ENCODE data around the gene REEP2.

Gene REEP2

DNA sequence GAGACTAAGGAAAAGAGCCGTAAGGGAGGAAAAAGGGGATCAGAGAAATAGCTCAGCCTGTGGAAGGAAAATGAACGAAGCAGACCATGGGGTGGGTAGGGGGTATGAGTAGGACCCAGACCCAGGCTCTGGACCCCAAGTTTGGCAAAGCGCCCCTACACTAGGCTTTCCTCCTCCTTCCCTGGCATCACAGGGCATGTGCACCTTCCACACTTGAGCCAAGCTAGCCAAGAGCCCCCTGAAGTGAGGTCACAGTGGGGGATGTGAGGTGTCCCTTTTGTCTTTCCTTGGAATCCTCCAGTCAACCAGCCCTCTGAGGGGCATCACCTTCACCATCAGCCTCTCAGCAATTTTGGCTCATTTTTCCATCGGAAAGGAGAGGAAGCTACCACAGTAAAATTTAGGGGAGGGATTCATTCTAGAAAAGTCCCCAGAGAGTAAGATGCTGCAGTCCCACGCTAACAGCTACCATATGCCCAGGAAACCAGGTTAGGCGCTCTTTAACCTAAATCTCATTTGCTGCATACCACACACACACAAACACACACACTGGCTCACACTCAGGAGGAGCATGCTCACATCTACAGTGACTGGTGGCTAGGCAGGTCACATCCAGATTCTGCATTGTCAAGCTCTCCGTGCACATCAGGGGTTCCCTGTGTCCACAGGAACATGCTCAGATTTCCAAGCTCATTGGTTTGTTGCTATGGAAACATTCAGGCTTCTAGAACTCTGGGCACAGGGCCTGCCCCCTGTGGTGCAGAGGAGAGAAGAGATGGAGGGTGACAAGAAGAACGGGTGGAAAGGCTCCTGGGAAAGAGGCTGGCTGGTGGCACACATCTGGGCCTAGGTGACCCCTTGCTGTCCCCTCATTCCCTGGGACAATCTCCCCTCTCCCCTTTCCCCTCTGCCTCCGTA, 9.9 kb downstream of the REEP2 start:
- DNase-seq (ENCODE audit: low spot score) = no peak

DNA sequence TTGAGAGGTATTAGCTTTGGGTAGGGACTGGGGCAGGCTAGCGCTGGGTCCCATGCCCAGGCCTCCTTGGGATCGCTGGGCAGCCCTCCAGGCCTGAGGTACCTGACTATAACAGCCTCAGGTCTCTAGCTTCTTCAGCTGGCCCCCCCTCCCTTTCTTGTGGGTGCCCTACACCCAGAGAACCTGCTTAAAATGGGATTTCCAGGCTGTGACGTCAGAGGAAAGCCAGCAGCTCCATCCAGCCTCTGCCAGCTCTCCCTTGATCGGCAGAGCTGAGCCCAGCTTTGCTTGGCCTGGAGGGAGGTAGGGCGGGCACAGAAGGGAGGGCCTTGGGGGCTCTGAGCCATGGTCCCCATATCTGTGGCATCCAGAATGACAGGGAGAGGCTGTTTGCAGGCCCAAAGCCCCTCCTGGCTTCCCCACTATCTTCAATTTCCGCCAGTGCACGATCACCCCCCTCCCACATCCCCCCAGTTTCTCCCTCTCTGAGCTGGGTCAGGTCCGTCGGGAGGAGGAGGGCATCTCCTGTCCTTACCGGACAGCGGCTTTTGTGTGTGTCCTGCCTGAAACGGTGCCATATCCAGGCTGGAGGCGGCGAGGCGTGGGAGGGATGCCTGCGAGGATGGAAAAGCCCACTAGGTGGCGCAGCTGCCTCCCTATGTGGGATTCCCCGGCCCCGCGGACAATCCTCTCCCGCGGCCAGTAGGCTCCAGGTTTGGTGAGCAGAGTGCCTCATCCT, 10.8 kb downstream of the REEP2 start:
- DNase-seq (ENCODE audit: low spot score) = peak; percentile 72

DNA sequence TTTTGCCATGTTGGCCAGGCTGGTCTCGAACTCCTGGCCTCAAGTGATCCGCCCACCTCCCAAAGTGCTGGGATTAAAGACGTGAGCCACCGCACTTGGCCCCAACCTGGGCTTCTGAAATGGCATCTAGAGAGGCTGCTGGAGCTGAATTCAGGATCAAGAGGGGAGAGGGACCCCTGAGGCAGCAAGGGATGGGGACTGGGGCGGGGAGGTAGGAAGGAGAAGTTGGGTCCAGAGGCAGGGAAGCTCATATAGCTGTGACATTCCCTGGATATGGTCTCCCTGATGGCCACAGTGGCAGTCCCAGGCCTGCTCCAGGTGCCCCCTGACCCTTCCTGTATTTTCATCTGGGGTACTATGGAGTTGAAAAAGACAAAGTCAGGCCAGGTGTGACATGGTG, 12.1 kb downstream of the REEP2 start:
- DNase-seq (ENCODE audit: low spot score) = no peak

DNA sequence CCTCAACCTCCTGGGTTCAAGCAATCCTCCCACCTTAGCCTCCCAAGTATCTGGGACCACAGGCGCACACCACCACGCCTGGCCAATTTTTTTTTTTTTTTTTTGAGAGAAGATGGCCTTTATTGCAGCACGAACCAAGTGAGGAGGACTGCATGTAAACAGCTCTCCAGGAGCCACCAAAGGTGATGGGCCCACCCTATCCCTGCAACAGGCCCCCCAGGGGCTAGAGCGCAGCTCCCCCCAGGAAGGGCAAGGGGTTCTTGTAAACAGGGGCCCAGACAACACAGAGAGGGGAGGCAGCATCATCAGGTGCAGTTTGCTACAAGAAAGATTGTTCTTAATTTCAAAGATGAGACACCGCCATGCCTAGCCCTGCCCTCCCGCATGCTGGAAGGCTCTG, 13.9 kb downstream of the REEP2 start:
- DNase-seq (ENCODE audit: low spot score) = no peak

DNA sequence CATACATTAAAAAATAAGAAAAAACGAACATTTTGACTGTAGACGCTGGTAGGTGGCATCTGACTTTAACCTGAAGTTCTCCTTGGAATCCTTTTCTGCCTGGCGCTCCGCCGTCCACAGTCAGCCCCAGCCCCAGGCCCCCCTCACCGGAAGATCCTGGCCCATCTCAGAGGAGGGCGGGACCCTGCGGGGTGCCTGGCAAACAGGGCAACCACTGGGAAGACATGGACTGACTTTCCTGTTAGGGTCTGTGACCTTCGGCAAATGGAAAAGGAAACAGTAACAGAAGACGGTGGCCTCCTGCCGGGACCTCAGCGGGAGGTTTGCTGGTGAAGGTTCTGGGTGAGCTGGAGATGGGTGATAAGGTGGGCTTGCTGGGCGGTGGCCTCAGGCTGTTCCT, 14.7 kb downstream of the REEP2 start:
- no peak for DNase-seq (ENCODE audit: low spot score)

DNA sequence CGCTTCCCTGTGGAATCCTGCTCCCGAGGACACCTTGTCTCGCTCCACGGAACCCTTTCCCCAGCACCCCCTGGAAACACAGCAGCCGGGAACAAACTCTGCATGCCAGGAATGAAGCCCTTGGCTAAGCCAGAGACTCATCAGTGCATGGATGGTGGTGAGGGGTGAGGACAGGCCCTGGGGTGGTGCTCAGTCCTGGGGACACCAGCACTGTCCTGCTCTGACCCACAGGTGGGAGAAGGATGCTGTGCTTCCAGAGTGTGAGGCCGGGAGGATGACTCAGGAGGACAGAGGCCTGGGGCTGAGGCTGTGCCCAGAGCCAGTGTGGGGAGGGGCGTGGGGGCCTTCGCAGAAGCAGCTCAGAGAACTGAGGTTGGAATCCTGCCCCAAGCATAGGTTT, 15.3 kb downstream of the REEP2 start:
- DNase-seq (ENCODE audit: low spot score) = no peak

DNA sequence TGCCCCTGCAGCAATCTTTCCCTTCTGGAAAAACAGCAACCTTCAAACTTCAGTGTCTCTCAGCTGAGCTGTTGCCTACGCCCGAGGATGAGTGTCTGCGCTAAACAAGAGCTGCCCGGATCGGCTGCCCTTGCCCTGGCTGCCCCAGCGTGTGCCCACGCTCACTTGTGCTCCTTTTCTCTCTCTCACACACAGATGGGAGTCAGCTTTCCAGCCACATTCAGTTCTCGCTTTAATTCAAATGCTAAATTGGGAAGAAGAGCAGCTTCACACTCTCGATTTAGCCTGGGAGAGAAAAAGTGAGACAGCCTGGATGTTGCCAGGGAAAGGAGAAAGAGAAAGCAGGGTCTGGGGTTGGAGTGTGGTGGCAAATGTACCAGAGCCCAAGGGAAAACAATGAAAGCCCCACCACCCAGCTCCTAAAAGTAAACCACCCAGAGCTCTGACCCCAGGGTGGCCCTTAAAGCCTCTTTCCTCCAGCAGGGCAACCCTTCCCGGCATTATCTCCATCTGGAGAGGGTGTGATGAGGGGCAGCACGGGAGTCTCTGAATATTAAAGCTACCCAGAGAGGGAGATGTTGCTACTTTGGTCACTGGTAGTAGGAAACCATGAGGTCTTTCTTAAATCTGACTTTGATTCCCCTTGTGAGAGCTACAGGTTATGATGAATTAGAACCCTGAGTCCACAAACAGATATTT, 16.5 kb downstream of the REEP2 start:
- DNase-seq (ENCODE audit: low spot score) = no peak

DNA sequence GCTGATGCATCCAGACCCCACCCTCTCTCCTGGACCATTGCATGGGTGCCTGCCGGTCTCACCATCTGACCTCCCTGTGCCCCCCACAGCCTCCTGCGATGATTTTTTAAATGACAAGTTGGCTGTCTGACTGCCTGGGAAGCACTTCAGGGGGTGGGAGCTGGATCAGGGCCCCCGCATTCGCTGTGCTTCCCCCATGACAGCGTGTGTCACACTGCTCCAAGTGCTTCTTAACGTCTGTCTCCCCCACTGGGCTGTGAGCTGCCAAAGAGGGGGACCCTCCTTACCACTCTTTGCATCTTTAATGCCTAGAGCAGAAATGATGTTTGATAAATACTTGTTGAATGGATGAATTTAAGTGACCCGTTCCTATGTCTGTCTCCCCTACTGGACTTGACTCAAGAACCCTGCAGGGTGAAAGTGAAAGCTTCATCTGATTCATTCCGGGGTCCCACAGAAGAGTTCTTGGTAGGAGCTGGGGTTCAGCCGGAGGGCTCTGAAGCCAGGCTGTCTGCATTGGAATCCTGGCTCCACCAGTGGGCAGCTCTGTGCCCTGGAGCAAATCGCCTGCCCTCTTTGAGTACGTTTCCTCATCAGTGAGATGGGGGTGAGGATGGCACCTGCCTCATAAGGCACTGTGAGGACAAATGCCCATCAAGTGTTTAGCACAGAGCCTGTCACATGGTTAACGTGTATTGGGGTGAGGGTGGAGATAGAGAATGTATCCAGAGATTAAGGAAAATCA, 18.8 kb downstream of the REEP2 start:
- no peak for DNase-seq (ENCODE audit: low spot score)

DNA sequence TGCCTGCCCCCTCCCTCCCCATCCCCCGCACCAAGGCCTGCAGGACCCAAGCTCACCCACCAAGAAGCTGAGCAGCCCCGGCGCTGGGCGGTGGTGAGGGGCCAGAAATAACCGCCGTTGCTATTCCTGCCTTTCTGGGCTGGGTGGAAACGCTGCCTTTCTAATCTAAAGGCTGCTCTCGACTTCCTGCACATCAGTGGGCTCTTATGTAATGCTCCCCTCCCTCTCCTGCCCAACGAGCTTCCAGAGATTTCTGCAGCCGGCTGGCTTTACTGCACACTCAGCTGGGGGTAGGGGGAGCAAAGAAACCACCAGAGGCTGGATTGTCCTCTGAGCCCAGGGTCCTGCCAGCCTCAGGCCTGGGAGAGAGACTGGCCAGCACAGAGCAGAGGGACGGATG, 19.5 kb downstream of the REEP2 start:
- no peak for DNase-seq (ENCODE audit: low spot score)

DNA sequence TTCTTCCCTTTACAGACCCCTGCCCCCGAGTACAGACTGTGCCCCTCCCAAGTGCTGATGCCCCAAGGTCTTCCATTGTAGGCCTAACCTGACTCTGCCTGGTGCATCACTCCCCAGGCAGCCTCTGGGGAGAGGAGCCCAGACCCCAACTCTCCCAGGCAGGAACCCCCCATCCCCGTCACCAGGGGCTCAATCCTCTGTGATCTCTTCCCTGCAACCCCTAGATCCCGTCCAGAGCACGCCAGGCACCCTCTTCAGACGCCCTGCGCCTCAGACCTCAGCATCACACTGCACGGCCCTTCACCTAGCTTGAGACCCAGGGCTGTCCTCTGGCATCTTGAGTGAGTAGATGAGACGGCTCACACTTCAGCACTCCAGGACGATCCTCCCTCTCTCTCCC, 20.0 kb downstream of the REEP2 start:
- no peak for DNase-seq (ENCODE audit: low spot score)

DNA sequence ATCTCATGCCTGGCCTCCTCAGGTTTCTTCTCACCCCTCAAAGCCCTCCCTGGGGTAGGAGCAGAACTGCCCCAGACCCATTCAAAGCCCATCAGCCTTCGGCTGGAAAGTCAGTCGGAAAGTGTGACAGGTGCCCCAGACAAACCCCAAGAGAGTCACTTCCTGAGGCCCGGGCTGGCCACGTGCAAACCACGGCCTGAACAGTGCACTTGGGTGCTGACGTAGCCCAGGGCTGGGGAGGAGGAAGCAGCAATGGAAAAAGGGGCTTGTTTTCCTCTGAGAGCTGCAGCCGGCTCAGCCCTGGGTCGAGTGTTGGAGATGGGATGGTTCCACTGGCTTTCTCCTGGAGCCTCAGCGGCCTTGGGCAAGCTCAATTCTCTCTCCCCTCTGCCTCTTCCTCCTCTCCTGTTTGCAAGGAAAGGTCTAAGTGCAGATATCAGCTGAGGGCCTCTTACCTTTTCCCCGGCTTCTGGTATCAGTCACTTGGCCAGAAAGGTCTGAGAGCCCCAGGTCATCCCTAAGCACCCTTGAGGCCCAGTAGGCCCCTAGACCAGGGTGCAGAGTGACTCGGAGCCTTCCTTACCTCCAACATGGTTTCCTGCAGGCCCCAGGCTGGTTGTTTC, 20.6 kb downstream of the REEP2 start:
- DNase-seq (ENCODE audit: low spot score) = peak; percentile 65

DNA sequence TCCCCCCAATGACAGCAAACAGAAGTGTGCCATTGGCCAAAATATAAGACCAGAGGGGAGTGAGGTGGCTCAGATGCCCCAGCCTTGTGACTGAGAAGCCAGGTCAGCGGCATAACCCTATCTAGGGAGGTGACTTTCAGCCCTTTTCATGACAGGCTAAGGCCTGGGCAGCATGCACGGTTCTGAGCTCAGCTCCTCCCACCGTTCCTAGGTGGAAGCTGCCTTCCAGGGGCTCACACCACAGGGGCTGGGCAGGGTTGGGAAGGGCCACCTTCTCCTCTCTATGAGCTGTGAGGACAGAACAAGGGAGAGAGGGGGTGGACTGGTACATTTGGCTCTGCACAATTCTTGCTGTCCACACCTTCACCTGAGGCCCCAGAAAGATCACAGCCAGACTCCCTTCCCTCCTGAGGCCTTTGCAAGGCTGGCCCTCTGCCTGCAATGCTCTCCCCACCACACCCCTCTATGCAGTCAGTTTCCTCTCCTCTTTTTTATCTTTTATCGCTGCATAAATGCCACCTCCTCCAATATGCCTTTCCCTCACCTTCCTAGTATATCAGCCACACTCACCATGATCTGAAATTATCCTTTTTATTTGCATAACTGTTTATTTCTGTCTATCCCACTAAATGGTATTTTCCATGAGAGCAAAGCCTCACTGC, 21.3 kb downstream of the REEP2 start:
- no peak for DNase-seq (ENCODE audit: low spot score)

DNA sequence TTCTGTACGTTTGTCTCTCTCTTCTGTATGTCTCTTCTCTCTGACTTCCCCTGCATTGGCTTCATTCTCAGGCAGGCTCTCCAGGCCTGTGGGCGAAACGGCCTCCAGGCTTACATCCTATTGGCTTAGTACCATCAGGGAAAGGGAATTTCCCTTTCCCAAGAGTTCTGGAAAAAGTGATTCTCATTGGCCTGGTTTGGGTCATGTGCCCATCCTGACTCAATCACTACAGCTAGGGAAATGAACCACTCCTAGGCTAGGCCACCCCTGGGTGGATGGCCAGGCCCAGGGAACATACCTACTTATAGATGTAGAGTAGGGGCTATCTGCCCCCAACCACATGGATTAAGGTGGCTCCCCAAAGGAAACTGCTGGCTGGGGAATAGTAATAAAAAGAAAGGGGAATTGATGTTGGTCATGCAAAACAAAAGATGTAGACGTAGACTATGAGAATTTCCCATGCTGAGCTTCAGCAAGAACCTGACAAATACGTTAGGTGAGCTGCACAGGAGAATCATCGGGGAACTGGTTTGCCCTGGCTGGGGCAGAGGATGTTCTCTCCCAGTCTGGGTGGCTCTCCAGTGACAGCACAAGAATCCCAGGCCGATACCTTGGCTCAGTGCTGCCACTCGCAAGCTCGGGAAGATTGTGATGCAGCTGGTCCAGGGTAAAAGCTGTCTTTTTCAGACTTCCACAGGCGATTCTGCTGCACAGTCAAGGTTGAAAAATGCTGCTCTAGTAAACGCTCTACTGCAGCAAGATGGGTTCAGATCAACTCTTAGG, 22.7 kb downstream of the REEP2 start:
- no peak for DNase-seq (ENCODE audit: low spot score)

DNA sequence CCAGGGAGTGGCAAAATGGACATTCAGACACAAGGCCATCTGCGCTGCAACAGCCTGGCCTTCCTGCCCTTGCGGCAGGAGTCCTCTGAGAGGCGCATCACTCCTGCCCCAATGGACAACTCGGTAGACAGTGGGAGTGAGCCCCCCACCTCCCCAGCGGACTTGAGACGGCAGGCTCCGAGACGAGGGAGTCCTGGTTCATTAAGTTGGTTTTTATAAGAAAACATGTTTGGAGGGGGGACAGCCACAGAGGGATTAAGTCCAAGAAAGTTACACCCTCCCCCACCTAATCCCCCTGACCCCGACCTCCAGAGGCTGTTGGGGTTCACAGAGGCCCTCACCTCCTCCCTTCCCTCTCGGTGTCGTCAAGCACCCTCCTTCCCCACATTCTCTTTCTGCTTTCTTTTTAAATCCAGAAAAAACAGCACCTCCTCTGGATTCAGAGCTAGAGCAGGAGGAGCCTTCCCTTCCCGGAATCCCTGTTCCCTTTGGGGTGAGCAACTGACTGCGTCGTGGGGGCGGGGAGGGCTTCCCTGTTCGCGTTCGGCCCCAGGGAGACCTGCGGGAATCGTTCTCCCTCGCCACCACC, 24.7 kb downstream of the REEP2 start:
- DNase-seq (ENCODE audit: low spot score) = no peak

DNA sequence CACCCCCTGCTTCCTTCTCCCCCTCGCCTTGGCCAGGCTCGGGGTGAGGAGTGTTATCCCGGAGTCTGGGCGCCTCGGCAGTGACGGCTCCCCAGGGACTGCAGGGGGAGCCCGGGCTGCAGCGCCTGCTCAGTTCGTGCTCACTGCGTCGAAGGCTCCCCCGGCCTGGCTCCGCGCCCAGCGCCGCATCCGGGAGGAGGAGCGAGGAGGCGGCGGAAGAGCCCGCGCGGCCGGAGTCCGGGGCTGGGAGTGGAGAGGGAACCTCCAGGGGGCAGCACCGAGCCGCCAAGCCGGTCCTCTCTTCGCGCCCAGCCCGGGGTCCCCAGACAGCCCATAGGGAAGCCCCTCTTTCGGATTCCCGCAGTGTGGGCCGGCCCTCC, 25.1 kb downstream of the REEP2 start:
- peak; percentile 93 for DNase-seq (ENCODE audit: low spot score)

DNA sequence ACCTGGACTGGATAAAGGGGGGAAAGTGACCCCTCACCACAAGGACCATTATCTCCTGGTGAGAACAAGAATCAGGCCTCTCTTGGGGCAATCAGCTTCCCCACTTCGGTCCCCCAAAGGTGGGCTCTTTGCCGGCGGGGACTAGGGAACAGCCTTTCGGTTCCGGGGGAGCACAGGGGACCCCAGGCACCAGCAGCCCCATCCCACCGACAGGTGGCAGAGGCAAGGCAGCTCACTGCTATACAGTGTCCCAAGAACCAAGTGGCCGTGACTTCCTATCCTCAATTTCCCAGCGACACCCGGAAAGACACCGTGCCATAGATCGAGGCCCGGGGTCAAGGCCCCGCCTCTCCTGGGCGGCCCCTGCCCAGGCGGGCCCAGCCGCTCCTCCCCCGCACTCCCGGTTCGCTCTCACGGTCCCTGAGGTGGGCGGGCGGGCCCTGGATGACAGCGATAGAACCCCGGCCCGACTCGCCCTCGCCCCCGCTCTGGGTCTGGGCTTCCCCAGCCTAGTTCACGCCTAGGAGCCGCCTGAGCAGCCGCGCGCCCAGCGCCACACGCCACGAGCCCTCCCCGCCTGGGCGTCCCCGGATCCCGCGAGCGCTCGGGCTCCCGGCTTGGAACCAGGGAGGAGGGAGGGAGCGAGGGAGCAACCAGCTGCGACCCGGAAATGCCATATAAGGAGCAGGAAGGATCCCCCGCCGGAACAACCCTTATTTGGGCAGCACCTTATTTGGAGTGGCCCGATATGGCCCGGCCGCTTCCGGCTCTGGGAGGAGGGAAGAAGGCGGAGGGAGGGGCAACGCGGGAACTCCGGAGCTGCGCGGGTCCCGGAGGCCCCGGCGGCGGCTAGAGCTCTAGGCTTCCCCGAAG, 25.8 kb downstream of the REEP2 start:
- peak; percentile 97 for DNase-seq (ENCODE audit: low spot score)

DNA sequence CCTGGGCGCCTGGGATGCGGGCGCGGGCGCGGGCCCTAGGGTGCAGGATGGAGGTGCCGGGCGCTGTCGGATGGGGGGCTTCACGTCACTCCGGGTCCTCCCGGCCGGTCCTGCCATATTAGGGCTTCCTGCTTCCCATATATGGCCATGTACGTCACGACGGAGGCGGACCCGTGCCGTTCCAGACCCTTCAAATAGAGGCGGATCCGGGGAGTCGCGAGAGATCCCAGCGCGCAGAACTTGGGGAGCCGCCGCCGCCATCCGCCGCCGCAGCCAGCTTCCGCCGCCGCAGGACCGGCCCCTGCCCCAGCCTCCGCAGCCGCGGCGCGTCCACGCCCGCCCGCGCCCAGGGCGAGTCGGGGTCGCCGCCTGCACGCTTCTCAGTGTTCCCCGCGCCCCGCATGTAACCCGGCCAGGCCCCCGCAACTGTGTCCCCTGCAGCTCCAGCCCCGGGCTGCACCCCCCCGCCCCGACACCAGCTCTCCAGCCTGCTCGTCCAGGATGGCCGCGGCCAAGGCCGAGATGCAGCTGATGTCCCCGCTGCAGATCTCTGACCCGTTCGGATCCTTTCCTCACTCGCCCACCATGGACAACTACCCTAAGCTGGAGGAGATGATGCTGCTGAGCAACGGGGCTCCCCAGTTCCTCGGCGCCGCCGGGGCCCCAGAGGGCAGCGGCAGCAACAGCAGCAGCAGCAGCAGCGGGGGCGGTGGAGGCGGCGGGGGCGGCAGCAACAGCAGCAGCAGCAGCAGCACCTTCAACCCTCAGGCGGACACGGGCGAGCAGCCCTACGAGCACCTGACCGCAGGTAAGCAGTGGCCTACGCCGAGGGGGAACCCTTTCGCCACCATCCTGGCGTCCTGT, 26.6 kb downstream of the REEP2 start, which contains the start of gene EGR1:
Gene EGR1 (plus strand): TSS at position 219 of the 864 bp plus-strand sequence. CDS start 283 bp downstream, at position 502.
- peak; percentile 95 for DNase-seq (ENCODE audit: low spot score)
